Esophagus squamous epithelium (tissue), 4 donors: ENCODE results near the gene HIPK1.

Experiments used
- CTCF ChIP-seq, 6 experiments: fragments of 450-650 bp in 4 of 6; fragments of 200-600 bp in 2 of 6; sonication (generic) in 2 of 6; IDR thresholded peaks; one replicate each; pipeline ENCODE4 v1.5.1; 2016 to 2019; ENCODE audit warnings: antibody characterized with exemption in 6 of 6, mild to moderate bottlenecking in 4 of 6, moderate library complexity in 4 of 6
- POLR2A ChIP-seq, 4 donors: fragments of 450-650 bp; IDR thresholded peaks; one replicate each; pipeline ENCODE4 v1.6.1; 2017; ENCODE audit warnings: antibody characterized with exemption in 4 of 4, mild to moderate bottlenecking in 4 of 4, moderate library complexity in 3 of 4

GRCh38 chr1:113949007-113949406 lies 19.9 kb downstream of the HIPK1 start:
- TF ChIP-seq CTCF (IDR thresholded peaks at IDR 0.05): peak in 3 of 6 experiments; percentile 19 to 35 (median 21)
- TF ChIP-seq POLR2A (IDR thresholded peaks at IDR 0.05): no peak
